ENCODE data around the gene TARDBP. TPM values are rescaled to one million over a fixed set of nuclear protein-coding genes. Genes with fewer than 3 reads are reported as not detected.

TARDBP gene
- total and polyA plus RNA-seq, 9 of the 15 experiments (the other 6 are each of a cell fraction or from before 2014, with no cell fraction given): 122 to 515 (median 243) TPM

DNA sequence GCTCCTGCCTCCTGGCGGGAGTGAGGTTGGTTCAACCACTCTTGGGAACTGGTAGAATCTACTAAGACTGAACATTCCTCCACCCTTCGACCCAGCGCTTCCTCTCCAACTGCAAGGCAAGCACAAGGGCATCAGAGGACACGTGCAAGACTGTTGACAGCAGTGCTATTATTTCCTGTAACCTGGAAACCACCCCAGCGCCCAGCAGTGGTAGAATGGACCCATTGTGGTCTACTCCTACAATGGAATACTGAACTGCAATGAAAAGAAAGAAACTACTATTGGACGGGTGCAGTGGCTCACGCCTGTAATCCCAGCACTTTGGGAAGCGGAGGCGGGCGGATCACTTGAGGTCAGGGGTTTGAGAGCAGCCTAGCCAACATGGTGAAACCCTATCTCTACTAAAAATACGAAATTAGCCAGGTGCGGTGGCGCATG, 33.0 kb upstream of the TARDBP start:
- H2AFZ ChIP-seq (ENCODE audit: low read depth, low read length): no peak overlapping the region
- BruUV-seq (replicated peaks): no TSS peak
- ATAC-seq: no peak
- no peak overlapping the region for H3K4me2 ChIP-seq (ENCODE audit: insufficient read depth, low read length)
- 2% methylated on average over 13 of the region's 13 CpGs for WGBS (ENCODE audit: insufficient coverage, low coverage, missing lambda C conversion rate)
- ChIA-PET CTCF (ENCODE audit: low intra/inter-chr PET ratio) (interaction anchor here (0.6 kb wide), 1 partner anchor 564 kb away, joined by 4 read pairs; no protein-coding TSS in a partner anchor), POLR2A (interaction anchor here (1.2 to 1.4 kb wide), 2 partner anchors 12 to 16 kb away, joined by 4 read pairs; no protein-coding TSS in a partner anchor)
- no peaks in the 10 kb centered on the region for H3K79me2 ChIP-seq (ENCODE audit: control insufficient read depth, insufficient read depth, low read length)
- no peak overlapping the region for H3K4me3 ChIP-seq
- peaks cover 0 to 4% of the 10 kb centered on the region in 2 experiments; a peak in 1 of 5 replicates for H3K4me1 ChIP-seq (replicated peaks in 1 of 2; ENCODE audit: control insufficient read depth in 2 of 2, insufficient read depth in 2 of 2, low read length in 2 of 2)
- no peak for FAIRE-seq
- in situ Hi-C loops (cut with MboI) (no loop called here), intact Hi-C loops (cut with micrococcal nuclease) (no loop called here)
- no peak for TF ChIP-seq ZBTB1 (CRISPR knock-in tag; IDR thresholded peaks at IDR 0.05; ENCODE audit: borderline replicate concordance, low read depth)
- no peak for TF ChIP-seq NCOA6 (IDR thresholded peaks at IDR 0.05)
- no peak for TF ChIP-seq YBX1 (IDR thresholded peaks at IDR 0.05)
- TF ChIP-seq ZFP36 (IDR thresholded peaks at IDR 0.05; ENCODE audit: low read depth, low read length, partially characterized antibody): no peak
- no peak for TF ChIP-seq ZNF347 (CRISPR knock-in tag; IDR thresholded peaks at IDR 0.05; ENCODE audit: low read depth)
- TF ChIP-seq, protein P1, sequence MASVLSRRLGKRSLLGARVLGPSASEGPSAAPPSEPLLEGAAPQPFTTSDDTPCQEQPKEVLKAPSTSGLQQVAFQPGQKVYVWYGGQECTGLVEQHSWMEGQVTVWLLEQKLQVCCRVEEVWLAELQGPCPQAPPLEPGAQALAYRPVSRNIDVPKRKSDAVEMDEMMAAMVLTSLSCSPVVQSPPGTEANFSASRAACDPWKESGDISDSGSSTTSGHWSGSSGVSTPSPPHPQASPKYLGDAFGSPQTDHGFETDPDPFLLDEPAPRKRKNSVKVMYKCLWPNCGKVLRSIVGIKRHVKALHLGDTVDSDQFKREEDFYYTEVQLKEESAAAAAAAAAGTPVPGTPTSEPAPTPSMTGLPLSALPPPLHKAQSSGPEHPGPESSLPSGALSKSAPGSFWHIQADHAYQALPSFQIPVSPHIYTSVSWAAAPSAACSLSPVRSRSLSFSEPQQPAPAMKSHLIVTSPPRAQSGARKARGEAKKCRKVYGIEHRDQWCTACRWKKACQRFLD (CRISPR knock-in tag; IDR thresholded peaks at IDR 0.05): no peak
- TF ChIP-seq, protein P2, sequence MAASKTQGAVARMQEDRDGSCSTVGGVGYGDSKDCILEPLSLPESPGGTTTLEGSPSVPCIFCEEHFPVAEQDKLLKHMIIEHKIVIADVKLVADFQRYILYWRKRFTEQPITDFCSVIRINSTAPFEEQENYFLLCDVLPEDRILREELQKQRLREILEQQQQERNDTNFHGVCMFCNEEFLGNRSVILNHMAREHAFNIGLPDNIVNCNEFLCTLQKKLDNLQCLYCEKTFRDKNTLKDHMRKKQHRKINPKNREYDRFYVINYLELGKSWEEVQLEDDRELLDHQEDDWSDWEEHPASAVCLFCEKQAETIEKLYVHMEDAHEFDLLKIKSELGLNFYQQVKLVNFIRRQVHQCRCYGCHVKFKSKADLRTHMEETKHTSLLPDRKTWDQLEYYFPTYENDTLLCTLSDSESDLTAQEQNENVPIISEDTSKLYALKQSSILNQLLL (CRISPR knock-in tag; IDR thresholded peaks at IDR 0.05; ENCODE audit: borderline replicate concordance): no peak
- no peak for TF ChIP-seq PTTG1 (tag; IDR thresholded peaks at IDR 0.05; ENCODE audit: low read depth)
- TF ChIP-seq, protein P3, sequence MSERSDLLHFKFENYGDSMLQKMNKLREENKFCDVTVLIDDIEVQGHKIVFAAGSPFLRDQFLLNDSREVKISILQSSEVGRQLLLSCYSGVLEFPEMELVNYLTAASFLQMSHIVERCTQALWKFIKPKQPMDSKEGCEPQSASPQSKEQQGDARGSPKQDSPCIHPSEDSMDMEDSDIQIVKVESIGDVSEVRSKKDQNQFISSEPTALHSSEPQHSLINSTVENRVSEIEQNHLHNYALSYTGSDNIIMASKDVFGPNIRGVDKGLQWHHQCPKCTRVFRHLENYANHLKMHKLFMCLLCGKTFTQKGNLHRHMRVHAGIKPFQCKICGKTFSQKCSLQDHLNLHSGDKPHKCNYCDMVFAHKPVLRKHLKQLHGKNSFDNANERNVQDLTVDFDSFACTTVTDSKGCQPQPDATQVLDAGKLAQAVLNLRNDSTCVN (CRISPR knock-in tag; IDR thresholded peaks at IDR 0.05): no peak
- no peak for TF ChIP-seq ZNF436 (CRISPR knock-in tag; IDR thresholded peaks at IDR 0.05)
- TF ChIP-seq NCOA2 (IDR thresholded peaks at IDR 0.05; ENCODE audit: partially characterized antibody in 2 of 2): no peak
- TF ChIP-seq TSC22D4 (tag; IDR thresholded peaks at IDR 0.05): no peak
- H3K9me3 ChIP-seq (replicated peaks; ENCODE audit: control insufficient read depth, insufficient read depth, low read depth, low read length): no peaks in the 10 kb centered on the region
- H3K27ac ChIP-seq (ENCODE audit: extremely low read depth, low read depth, low read length): no peak overlapping the region
- no peak overlapping the region for H3K9ac ChIP-seq (ENCODE audit: insufficient read depth in 1 of 2, low read depth in 2 of 2, low read length in 2 of 2)
- no peaks in the 10 kb centered on the region for H3K9me1 ChIP-seq (ENCODE audit: control insufficient read depth, insufficient read depth, low read length)
- no peaks in the 10 kb centered on the region for H3K36me3 ChIP-seq (ENCODE audit: control insufficient read depth, insufficient read depth, low read length)
- no peak for DNase-seq (ENCODE audit: extremely low read depth in 1 of 4, low spot score in 3 of 4)
- H3K27me3 ChIP-seq (ENCODE audit: control insufficient read depth in 2 of 2, insufficient read depth in 2 of 2, low read length in 2 of 2): peaks cover 62 to 87% of the 10 kb centered on the region in 2 experiments
- H4K20me1 ChIP-seq (replicated peaks; ENCODE audit: control insufficient read depth, insufficient read depth, low read length): no peaks in the 10 kb centered on the region; the same call in 1 of the 2 replicates

Measured in K562 (cell line).